ENCODE measurements around the gene IKBKE.
A peak's percentile ranks its signal among the peaks of the same experiment; 100 is the strongest.

The IKBKE gene

DNA sequence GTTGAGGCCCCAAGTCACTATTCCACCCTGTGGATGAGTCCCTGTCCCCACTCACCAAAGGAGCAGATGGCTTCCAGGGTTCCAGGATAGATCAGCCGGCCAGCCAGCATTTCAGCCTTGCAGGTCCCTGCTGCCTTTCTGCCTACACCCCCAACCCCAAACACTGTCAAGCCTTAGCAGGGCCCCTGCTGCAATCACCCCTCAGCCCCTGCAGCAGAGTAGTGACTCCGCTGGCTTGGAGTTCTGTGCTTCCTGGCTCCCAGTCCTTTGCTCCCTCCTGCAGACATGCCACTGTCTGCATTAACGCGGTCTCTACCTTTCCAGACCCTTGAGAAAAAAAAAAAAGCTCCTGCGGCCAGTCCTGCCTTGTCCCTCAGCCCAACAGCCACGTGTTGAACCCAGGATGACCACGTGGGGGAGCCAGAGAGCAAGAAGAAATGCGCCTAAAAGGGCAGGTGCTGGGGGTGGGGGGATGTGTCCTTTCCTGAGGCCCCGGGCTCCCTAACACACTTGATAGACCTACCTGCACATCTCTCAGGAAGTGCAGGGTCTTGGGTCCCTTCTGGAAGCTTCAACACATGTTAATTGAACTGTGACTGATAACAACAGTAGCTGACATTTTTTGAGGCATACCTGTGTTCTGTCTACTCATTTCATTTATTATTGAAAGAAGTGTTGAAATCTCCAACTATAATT, 74.4 kb downstream of the IKBKE start:
- peak in 12 of 14 donors; percentile 8 to 60 (median 30) for DNase-seq

DNA sequence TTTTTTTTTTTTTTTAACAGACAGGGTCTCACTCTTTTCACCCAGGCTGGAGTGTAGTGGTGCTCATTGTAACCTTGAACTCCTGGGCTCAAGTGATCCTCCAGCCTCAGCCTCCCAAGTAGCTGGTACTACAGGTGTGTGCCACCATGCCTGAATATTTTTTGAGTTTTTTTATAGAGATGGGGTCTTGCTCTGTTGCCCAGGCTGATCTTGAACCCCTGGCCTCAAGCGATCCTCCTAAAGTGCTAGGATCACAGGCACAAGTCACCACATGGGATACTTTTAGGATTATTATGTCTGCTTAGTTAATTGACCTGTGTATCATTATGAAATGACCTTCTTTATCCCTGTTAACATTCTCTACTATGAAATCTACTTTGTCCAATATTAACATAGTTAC, 75.1 kb downstream of the IKBKE start:
- DNase-seq: no peak

Data from C1 segment of cervical spinal cord (tissue), 14 donors.